ENCODE results near the gene CIB2. TPM values are rescaled to one million over a fixed set of nuclear protein-coding genes. Genes with fewer than 3 reads are reported as not detected.

Gene CIB2
- total RNA-seq, 4 donors from 2014 or later = 6.6 to 16.2 (median 10.9) TPM

GRCh38 chr15:78083186-78083585 is 48.1 kb downstream of the CIB2 start:
- TF ChIP-seq CTCF (IDR thresholded peaks at IDR 0.05) (no peak), POLR2A (IDR thresholded peaks at IDR 0.05) (no peak)
- 90 to 94% methylated on average over 4 of the region's 4 CpGs for WGBS, 2 donors
- no peak for DNase-seq (ENCODE audit: low spot score in 2 of 2)
- H3K4me3 ChIP-seq (ENCODE audit: low read depth, poor library complexity, severe bottlenecking) = no peak overlapping the region
- intact Hi-C loops (cut with DNase I; ENCODE audit: low total_unique reads) = no loop called here

GRCh38 chr15:78082743-78083110 is 48.5 kb downstream of the CIB2 start:
- no peak for TF ChIP-seq POLR2A (IDR thresholded peaks at IDR 0.05)
- no peak for TF ChIP-seq CTCF (IDR thresholded peaks at IDR 0.05)
- no peak overlapping the region for H3K4me3 ChIP-seq (ENCODE audit: low read depth, poor library complexity, severe bottlenecking)
- WGBS, 2 donors = 100% methylated on average over 1 of the region's 1 CpG
- intact Hi-C loops (cut with DNase I; ENCODE audit: low total_unique reads) = no loop called here
- no peak for DNase-seq (ENCODE audit: low spot score in 2 of 2)

GRCh38 chr15:78082106-78082742 is 49.0 kb downstream of the CIB2 start:
- WGBS, 2 donors = 67 to 83% methylated on average over 5 of the region's 5 CpGs
- TF ChIP-seq CTCF (IDR thresholded peaks at IDR 0.05) (no peak), POLR2A (IDR thresholded peaks at IDR 0.05) (no peak)
- intact Hi-C loops (cut with DNase I; ENCODE audit: low total_unique reads) = no loop called here
- no peak for DNase-seq (ENCODE audit: low spot score in 2 of 2)
- no peak overlapping the region for H3K4me3 ChIP-seq (ENCODE audit: low read depth, poor library complexity, severe bottlenecking)

- TF ChIP-seq CTCF (IDR thresholded peaks at IDR 0.05) (no peak), POLR2A (IDR thresholded peaks at IDR 0.05) (no peak)
- no peak overlapping the region for H3K4me3 ChIP-seq (ENCODE audit: low read depth, poor library complexity, severe bottlenecking)
- no peak for DNase-seq (ENCODE audit: low spot score in 2 of 2)
- WGBS, 2 donors = 93 to 95% methylated on average over 8 of the region's 8 CpGs
- intact Hi-C loops (cut with DNase I; ENCODE audit: low total_unique reads) = no loop called here
These were observed 51.2 kb downstream of the CIB2 start for GRCh38 chr15:78080088-78080460.

- 96% methylated on average over 11 of the region's 11 CpGs for WGBS, 2 donors
- no peak for DNase-seq (ENCODE audit: low spot score in 2 of 2)
- no peak overlapping the region for H3K4me3 ChIP-seq (ENCODE audit: low read depth, poor library complexity, severe bottlenecking)
- intact Hi-C loops (cut with DNase I; ENCODE audit: low total_unique reads) = no loop called here
- TF ChIP-seq CTCF (IDR thresholded peaks at IDR 0.05) = no peak
- TF ChIP-seq POLR2A (IDR thresholded peaks at IDR 0.05) = no peak
These were observed 51.8 kb downstream of the CIB2 start for GRCh38 chr15:78079298-78080087.
